GM23338 (cell line): ENCODE data around the gene KPNA6. TPM values are rescaled to one million over a fixed set of nuclear protein-coding genes. Genes with fewer than 3 reads are reported as not detected.
A peak's percentile ranks its signal among the peaks of the same experiment; 100 is the strongest.

Experiments
- ATAC-seq: fragments of 200-7000 bp; cut with Tn5 transposase; 3 replicates; pipeline ENCODE4 v1.9.1; 2020
- DNase-seq: peaks from one replicate; pipeline ENCODE4 v3.0.0-alpha.2; 2015; ENCODE audit warnings: low spot score
- H2AFZ ChIP-seq: fragments of 200-600 bp; sonication (generic); 2 replicates; pipeline ENCODE4 v1.8.0; 2016; ENCODE audit warnings: antibody characterized with exemption, mild to moderate bottlenecking, moderate library complexity
- H3F3A ChIP-seq: fragments of 200-600 bp; sonication (generic); replicated peaks from 2 replicates; pipeline ENCODE4 v1.8.0; 2017; ENCODE audit warnings: antibody characterized with exemption, mixed run types, low read depth
- H3K27ac ChIP-seq: fragments of 200-600 bp; sonication (generic); 2 replicates; pipeline ENCODE4 v1.6.1; 2016; ENCODE audit warnings: low read depth
- H3K27me3 ChIP-seq: fragments of 200-600 bp; sonication (generic); 2 replicates; pipeline ENCODE4 v1.8.0; 2016; ENCODE audit warnings: mild to moderate bottlenecking, mixed run types, moderate library complexity; ENCODE audit not compliant: insufficient read depth
- H3K36me3 ChIP-seq: fragments of 200-600 bp; sonication (generic); 2 replicates; pipeline ENCODE4 v1.8.0; 2016; ENCODE audit warnings: mild to moderate bottlenecking; ENCODE audit not compliant: insufficient read depth
- H3K4me1 ChIP-seq: fragments of 200-600 bp; sonication (generic); 2 replicates; pipeline ENCODE4 v1.8.0; 2016; ENCODE audit warnings: mild to moderate bottlenecking, moderate library complexity; ENCODE audit not compliant: insufficient read depth
- H3K4me2 ChIP-seq: fragments of 200-600 bp; sonication (generic); 2 replicates; pipeline ENCODE4 v1.7.1; 2017; ENCODE audit warnings: mixed run types
- H3K4me3 ChIP-seq: fragments of 200-600 bp; sonication (generic); 2 replicates; pipeline ENCODE4 v1.6.1; 2016; ENCODE audit warnings: mixed run types
- H3K79me2 ChIP-seq: fragments of 200-600 bp; sonication (generic); replicated peaks from 2 replicates; pipeline ENCODE4 v1.8.0; 2017; ENCODE audit warnings: mild to moderate bottlenecking; ENCODE audit not compliant: insufficient read depth
- H3K9me2 ChIP-seq: fragments of 200-600 bp; sonication (generic); 2 replicates; pipeline ENCODE4 v1.8.0; 2017; ENCODE audit not compliant: insufficient read depth
- H4K20me1 ChIP-seq: fragments of 200-600 bp; sonication (generic); replicated peaks from 2 replicates; pipeline ENCODE4 v1.8.0; 2017; ENCODE audit warnings: mild to moderate bottlenecking; ENCODE audit not compliant: insufficient read depth
- H3K27ac Mint-ChIP-seq: 2 replicates; pipeline ENCODE4 v1.8.0; 2020; ENCODE audit warnings: inconsistent platforms, mild to moderate bottlenecking, moderate library complexity, mixed read lengths
- H3K27me3 Mint-ChIP-seq: 3 replicates; pipeline ENCODE4 v1.8.0; 2022; ENCODE audit warnings: low read depth, mild to moderate bottlenecking, moderate library complexity, mixed read lengths, inconsistent platforms; ENCODE audit not compliant: insufficient read depth, poor library complexity
- H3K36me3 Mint-ChIP-seq: 3 replicates; pipeline ENCODE4 v1.8.0; 2021; ENCODE audit warnings: low read depth, mild to moderate bottlenecking, inconsistent platforms, moderate library complexity, mixed read lengths
- H3K4me1 Mint-ChIP-seq: 3 replicates; pipeline ENCODE4 v1.8.0; 2020; ENCODE audit warnings: mild to moderate bottlenecking, inconsistent platforms, mixed read lengths
- H3K4me3 Mint-ChIP-seq: 3 replicates; pipeline ENCODE4 v1.8.0; 2021; ENCODE audit warnings: moderate library complexity, mild to moderate bottlenecking, inconsistent platforms, mixed read lengths
- H3K9me3 Mint-ChIP-seq: 3 replicates; pipeline ENCODE4 v1.8.0; 2020; ENCODE audit warnings: moderate library complexity, mild to moderate bottlenecking, inconsistent platforms, mixed read lengths
- CREB1 ChIP-seq: fragments of 250-450 bp; sonication (Bioruptor Pico); IDR thresholded peaks from 2 replicates; pipeline ENCODE4 v1.5.0; 2020; ENCODE audit warnings: low read depth, mild to moderate bottlenecking, moderate library complexity
- ETS1 ChIP-seq: IDR thresholded peaks from 2 replicates; pipeline ENCODE4 v1.6.1; 2016; ENCODE audit warnings: antibody characterized with exemption
- EZH2phosphoT487 ChIP-seq: fragments of 200-600 bp; sonication (generic); IDR thresholded peaks from one replicate; pipeline ENCODE4 v1.8.1; 2018; ENCODE audit warnings: antibody characterized with exemption; ENCODE audit not compliant: unreplicated experiment
- JUNB ChIP-seq: IDR thresholded peaks from one replicate; pipeline ENCODE4 v1.6.1; 2016; ENCODE audit warnings: antibody characterized with exemption; ENCODE audit not compliant: unreplicated experiment
- NANOG ChIP-seq: IDR thresholded peaks from 2 replicates; pipeline ENCODE4 v1.6.1; 2016; ENCODE audit warnings: antibody characterized with exemption, borderline replicate concordance
- POLR2AphosphoS5 ChIP-seq: IDR thresholded peaks from 2 replicates; pipeline ENCODE4 v1.6.1; 2016; ENCODE audit warnings: antibody characterized with exemption, low read depth
- STAT1 ChIP-seq: IDR thresholded peaks from one replicate; pipeline ENCODE4 v1.6.1; 2016; ENCODE audit warnings: antibody characterized with exemption; ENCODE audit not compliant: unreplicated experiment
- ZNF114 ChIP-seq: fragments of 250-450 bp; sonication (Bioruptor Pico); IDR thresholded peaks from 2 replicates; pipeline ENCODE4 v1.5.0; 2020; ENCODE audit warnings: mild to moderate bottlenecking, moderate library complexity
- polyA plus RNA-seq: library from polyadenylated mRNA; unstranded; fragments of >200 nt; fragmentation: Nextera tagmentation; extraction: Ambion mirVana; gene quantifications from 2 replicates; pipeline ENCODE4 v1.2.1, GENCODE V29; 2016
- total RNA-seq: library from RNA; depleted of rRNA; stranded (reverse); fragments of >200 nt; shearing (Covaris generic); gene quantifications from 2 replicates; pipeline ENCODE4 v1.2.3, GENCODE V29; 2014
- TF ChIP-seq, protein P1 (sequence below): fragments of 250-450 bp; sonication (Bioruptor Pico); IDR thresholded peaks from 2 replicates; pipeline ENCODE4 v1.5.0; 2020; ENCODE audit warnings: mild to moderate bottlenecking, moderate library complexity
- TF ChIP-seq, protein P2 (sequence below): IDR thresholded peaks from one replicate; pipeline ENCODE4 v1.6.1; 2018; ENCODE audit warnings: antibody characterized with exemption; ENCODE audit not compliant: unreplicated experiment
- TF ChIP-seq, protein P3 (sequence below), 2 experiments: fragments of 200-600 bp in 1 of 2; sonication (generic) in 1 of 2; conservative IDR thresholded peaks; 2 replicates each; pipeline versions ENCODE4 v1.5.1 to v1.6.1; 2016 to 2017; ENCODE audit warnings: antibody characterized with exemption in 2 of 2, low read depth in 2 of 2, mild to moderate bottlenecking in 2 of 2, moderate library complexity in 1 of 2

KPNA6 gene
- total and polyA plus RNA-seq, 2 experiments from 2014 or later, result 28.6 to 72.2 TPM

- TF ChIP-seq NANOG (no peak), ETS1 (no peak), ZNF114 (no peak), STAT1 (no peak)
- TF ChIP-seq, protein P1, sequence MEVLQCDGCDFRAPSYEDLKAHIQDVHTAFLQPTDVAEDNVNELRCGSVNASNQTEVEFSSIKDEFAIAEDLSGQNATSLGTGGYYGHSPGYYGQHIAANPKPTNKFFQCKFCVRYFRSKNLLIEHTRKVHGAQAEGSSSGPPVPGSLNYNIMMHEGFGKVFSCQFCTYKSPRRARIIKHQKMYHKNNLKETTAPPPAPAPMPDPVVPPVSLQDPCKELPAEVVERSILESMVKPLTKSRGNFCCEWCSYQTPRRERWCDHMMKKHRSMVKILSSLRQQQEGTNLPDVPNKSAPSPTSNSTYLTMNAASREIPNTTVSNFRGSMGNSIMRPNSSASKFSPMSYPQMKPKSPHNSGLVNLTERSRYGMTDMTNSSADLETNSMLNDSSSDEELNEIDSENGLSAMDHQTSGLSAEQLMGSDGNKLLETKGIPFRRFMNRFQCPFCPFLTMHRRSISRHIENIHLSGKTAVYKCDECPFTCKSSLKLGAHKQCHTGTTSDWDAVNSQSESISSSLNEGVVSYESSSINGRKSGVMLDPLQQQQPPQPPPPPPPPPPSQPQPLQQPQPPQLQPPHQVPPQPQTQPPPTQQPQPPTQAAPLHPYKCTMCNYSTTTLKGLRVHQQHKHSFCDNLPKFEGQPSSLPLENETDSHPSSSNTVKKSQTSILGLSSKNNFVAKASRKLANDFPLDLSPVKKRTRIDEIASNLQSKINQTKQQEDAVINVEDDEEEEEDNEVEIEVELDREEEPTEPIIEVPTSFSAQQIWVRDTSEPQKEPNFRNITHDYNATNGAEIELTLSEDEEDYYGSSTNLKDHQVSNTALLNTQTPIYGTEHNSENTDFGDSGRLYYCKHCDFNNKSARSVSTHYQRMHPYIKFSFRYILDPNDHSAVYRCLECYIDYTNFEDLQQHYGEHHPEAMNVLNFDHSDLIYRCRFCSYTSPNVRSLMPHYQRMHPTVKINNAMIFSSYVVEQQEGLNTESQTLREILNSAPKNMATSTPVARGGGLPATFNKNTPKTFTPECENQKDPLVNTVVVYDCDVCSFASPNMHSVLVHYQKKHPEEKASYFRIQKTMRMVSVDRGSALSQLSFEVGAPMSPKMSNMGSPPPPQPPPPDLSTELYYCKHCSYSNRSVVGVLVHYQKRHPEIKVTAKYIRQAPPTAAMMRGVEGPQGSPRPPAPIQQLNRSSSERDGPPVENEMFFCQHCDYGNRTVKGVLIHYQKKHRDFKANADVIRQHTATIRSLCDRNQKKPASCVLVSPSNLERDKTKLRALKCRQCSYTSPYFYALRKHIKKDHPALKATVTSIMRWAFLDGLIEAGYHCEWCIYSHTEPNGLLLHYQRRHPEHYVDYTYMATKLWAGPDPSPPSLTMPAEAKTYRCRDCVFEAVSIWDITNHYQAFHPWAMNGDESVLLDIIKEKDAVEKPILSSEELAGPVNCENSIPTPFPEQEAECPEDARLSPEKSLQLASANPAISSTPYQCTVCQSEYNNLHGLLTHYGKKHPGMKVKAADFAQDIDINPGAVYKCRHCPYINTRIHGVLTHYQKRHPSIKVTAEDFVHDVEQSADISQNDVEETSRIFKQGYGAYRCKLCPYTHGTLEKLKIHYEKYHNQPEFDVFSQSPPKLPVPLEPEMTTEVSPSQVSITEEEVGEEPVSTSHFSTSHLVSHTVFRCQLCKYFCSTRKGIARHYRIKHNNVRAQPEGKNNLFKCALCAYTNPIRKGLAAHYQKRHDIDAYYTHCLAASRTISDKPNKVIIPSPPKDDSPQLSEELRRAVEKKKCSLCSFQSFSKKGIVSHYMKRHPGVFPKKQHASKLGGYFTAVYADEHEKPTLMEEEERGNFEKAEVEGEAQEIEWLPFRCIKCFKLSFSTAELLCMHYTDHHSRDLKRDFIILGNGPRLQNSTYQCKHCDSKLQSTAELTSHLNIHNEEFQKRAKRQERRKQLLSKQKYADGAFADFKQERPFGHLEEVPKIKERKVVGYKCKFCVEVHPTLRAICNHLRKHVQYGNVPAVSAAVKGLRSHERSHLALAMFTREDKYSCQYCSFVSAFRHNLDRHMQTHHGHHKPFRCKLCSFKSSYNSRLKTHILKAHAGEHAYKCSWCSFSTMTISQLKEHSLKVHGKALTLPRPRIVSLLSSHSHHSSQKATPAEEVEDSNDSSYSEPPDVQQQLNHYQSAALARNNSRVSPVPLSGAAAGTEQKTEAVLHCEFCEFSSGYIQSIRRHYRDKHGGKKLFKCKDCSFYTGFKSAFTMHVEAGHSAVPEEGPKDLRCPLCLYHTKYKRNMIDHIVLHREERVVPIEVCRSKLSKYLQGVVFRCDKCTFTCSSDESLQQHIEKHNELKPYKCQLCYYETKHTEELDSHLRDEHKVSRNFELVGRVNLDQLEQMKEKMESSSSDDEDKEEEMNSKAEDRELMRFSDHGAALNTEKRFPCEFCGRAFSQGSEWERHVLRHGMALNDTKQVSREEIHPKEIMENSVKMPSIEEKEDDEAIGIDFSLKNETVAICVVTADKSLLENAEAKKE (CRISPR knock-in tag), result no peak
Measured at GRCh38 chr1:32179193-32179442, 71.3 kb downstream of the KPNA6 start (continued).

DNA sequence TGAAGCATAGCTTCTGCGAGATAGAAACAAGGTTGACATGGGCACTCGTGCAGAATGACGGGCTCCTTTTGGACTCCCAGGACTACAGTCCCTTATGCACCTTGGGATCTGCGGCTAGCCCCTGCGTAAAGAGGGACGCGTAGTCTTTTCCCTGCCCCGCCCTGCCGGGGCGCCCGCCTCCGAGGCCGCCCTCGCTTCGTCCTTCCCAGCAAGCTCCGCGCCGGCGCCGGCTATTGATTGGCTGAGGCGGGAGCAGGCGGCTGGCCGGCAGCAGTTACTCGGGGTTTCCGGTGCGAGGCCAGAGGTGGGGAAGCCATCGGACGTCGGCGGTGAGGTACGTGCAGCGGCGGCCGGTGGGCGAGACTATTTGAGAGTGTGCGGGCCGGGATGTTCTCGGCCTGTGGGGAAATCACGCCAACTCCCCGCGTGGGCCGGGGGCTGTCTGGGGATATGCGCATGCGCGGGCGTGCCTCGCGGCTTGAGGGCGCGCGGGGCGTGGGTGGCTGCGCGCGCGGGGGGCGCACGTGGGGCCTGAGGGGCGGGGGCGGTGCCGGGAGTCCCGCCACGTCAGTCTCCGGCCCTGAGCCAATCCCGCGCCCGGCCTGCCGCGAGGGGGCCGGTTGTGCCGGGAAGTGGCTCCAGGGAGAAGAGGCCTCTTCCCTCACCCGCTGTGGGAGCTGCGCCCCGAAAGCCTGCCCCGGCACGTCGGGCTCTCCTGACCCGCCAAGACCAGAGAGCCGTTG, 71.8 kb downstream of the KPNA6 start, which contains the start of gene TXLNA:
Gene TXLNA (plus strand): TSS at position 233 of the 743 bp plus-strand sequence. CDS start 671 bp downstream, outside the sequence.
- Histone ChIP-seq H3K27ac (peak within 1 kb of the TSS; percentile 96), H3K79me2 (peaks cover 41% of the 10 kb centered on the region), H3F3A (peaks cover 30% of the 10 kb centered on the region), H3K4me2 (peak within 1 kb of the TSS; percentile 97), H3K36me3 (peaks cover 17% of the 10 kb centered on the region), H3K9me2 (no peaks in the 10 kb centered on the region), H3K4me1 (peaks cover 30% of the 10 kb centered on the region), H2AFZ (peak within 1 kb of the TSS; percentile 94), H4K20me1 (peaks cover 23% of the 10 kb centered on the region), H3K4me3 (peak within 1 kb of the TSS; percentile 93), H3K27me3 (no peaks in the 10 kb centered on the region)
- peak; percentile 91 for TF ChIP-seq POLR2AphosphoS5
- TF ChIP-seq, protein P2, sequence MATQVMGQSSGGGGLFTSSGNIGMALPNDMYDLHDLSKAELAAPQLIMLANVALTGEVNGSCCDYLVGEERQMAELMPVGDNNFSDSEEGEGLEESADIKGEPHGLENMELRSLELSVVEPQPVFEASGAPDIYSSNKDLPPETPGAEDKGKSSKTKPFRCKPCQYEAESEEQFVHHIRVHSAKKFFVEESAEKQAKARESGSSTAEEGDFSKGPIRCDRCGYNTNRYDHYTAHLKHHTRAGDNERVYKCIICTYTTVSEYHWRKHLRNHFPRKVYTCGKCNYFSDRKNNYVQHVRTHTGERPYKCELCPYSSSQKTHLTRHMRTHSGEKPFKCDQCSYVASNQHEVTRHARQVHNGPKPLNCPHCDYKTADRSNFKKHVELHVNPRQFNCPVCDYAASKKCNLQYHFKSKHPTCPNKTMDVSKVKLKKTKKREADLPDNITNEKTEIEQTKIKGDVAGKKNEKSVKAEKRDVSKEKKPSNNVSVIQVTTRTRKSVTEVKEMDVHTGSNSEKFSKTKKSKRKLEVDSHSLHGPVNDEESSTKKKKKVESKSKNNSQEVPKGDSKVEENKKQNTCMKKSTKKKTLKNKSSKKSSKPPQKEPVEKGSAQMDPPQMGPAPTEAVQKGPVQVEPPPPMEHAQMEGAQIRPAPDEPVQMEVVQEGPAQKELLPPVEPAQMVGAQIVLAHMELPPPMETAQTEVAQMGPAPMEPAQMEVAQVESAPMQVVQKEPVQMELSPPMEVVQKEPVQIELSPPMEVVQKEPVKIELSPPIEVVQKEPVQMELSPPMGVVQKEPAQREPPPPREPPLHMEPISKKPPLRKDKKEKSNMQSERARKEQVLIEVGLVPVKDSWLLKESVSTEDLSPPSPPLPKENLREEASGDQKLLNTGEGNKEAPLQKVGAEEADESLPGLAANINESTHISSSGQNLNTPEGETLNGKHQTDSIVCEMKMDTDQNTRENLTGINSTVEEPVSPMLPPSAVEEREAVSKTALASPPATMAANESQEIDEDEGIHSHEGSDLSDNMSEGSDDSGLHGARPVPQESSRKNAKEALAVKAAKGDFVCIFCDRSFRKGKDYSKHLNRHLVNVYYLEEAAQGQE, result no peak
- TF ChIP-seq, protein P3, sequence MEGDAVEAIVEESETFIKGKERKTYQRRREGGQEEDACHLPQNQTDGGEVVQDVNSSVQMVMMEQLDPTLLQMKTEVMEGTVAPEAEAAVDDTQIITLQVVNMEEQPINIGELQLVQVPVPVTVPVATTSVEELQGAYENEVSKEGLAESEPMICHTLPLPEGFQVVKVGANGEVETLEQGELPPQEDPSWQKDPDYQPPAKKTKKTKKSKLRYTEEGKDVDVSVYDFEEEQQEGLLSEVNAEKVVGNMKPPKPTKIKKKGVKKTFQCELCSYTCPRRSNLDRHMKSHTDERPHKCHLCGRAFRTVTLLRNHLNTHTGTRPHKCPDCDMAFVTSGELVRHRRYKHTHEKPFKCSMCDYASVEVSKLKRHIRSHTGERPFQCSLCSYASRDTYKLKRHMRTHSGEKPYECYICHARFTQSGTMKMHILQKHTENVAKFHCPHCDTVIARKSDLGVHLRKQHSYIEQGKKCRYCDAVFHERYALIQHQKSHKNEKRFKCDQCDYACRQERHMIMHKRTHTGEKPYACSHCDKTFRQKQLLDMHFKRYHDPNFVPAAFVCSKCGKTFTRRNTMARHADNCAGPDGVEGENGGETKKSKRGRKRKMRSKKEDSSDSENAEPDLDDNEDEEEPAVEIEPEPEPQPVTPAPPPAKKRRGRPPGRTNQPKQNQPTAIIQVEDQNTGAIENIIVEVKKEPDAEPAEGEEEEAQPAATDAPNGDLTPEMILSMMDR (conservative IDR thresholded peaks at IDR 0.05; ENCODE audit: low read depth in 2 of 2), result no peak
- TF ChIP-seq CREB1 (CRISPR knock-in tag), result 0 out of 2 replicates have a peak, but pooled peaks have one; percentile 9
- TF ChIP-seq JUNB, result no peak
- no peak for TF ChIP-seq NANOG
- no peak for TF ChIP-seq EZH2phosphoT487
- Mint-ChIP-seq H3K9me3 (no peaks in the 10 kb centered on the region), H3K4me3 (peak within 1 kb of the TSS; percentile 95), H3K4me1 (peaks cover 38% of the 10 kb centered on the region), H3K27me3 (peaks cover 14% of the 10 kb centered on the region), H3K27ac (peak within 1 kb of the TSS; percentile 96), H3K36me3 (peaks cover 43% of the 10 kb centered on the region)
- DNase-seq (peak; percentile 96), ATAC-seq (peak; percentile 89)
